Mesodermal cell (in vitro differentiated cells): ENCODE data around the gene ZNF679. TPM values are rescaled to one million over a fixed set of nuclear protein-coding genes. Genes with fewer than 3 reads are reported as not detected.
"Not testable (repeated sequence)": the region's sequence is repeated elsewhere in the genome, so short reads cannot be mapped to it uniquely, and the experiment has no call there.

Source experiments
- H3K27ac ChIP-seq: 2 replicates; pipeline ENCODE4 v1.7.0; 2013; ENCODE audit warnings: mild to moderate bottlenecking, low read depth, low read length, moderate library complexity; ENCODE audit not compliant: severe bottlenecking
- H3K36me3 ChIP-seq: 2 replicates; pipeline ENCODE4 v1.7.1; 2013; ENCODE audit warnings: mild to moderate bottlenecking, low read length, moderate library complexity; ENCODE audit not compliant: control insufficient read depth, insufficient read depth
- H3K4me1 ChIP-seq: one replicate; pipeline ENCODE4 v1.7.1; 2013; ENCODE audit warnings: mild to moderate bottlenecking, low read length; ENCODE audit not compliant: insufficient read depth, control insufficient read depth, poor library complexity, severe bottlenecking
- H3K4me3 ChIP-seq: 2 replicates; pipeline ENCODE4 v1.7.0; 2013; ENCODE audit warnings: low read length, control low read depth, mild to moderate bottlenecking; ENCODE audit not compliant: insufficient read depth, poor library complexity, severe bottlenecking; ENCODE audit errors: extremely low read depth
- H3K9me3 ChIP-seq: 2 replicates; pipeline ENCODE4 v1.7.1; 2013; ENCODE audit warnings: mild to moderate bottlenecking, low read length, moderate library complexity; ENCODE audit not compliant: control insufficient read depth
- WGBS, 2 experiments: methylation state at CpG; one replicate each; pipeline ENCODE4 v1.1.5; 2013; ENCODE audit warnings: missing lambda C conversion rate in 2 of 2; ENCODE audit not compliant: insufficient coverage in 2 of 2; 5-methylcytosine and 5-hydroxymethylcytosine counted together
- polyA plus RNA-seq, 2 experiments: library from polyadenylated mRNA; stranded (reverse); fragments of 50-300 nt; gene quantifications; one replicate each; pipeline ENCODE4 v1.2.3, GENCODE V29; 2013

The ZNF679 gene
- not detected for polyA plus RNA-seq (2013, experiment 1 of 2)
- not detected for polyA plus RNA-seq (2013, experiment 2 of 2)

DNA sequence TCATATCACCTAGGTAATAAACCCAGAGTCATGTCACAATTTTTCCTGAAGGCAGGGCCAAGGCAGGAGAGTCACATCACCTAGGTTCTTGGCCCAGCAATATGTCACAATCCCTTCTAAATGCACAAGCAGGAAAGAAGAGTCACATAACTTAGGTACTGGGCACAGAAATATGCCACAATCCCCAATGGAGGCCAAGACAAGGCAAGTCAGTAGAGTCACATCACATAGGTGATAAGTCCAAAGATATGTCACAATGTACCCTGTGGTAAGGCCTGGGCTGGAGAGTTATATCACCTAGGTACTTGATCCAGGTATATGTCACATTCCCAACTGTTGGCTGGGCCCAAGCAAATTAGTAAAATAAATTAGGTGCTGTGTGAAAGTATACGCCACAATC lies at the start of gene ZNF679:
ZNF679 (plus strand) TSS at position 301 of the 400 bp plus-strand sequence. CDS start 20,644 bp downstream, outside the sequence.
- H3K9me3 ChIP-seq = peaks cover 63% of the 10 kb centered on the region

GRCh38 chr7:64180989-64181388 lies 47.3 kb upstream of the ZNF679 start:
- Histone ChIP-seq H3K4me3 (no peak overlapping the region), H3K27ac (no peak overlapping the region)
- WGBS, 2 experiments = 77 to 92% methylated on average over 4 of the region's 4 CpGs

More for the DNA sequence above, at the start of gene ZNF679:
- H3K36me3 ChIP-seq, H3K27ac ChIP-seq, H3K4me1 ChIP-seq, H3K4me3 ChIP-seq: not testable (repeated sequence)
- 50 to 86% methylated on average over 1 of the region's 1 CpG for WGBS, 2 experiments

GRCh38 chr7:64181586-64181985 lies 46.7 kb upstream of the ZNF679 start:
- Histone ChIP-seq H3K36me3 (no peaks in the 10 kb centered on the region), H3K27ac (no peak overlapping the region), H3K4me1 (no peaks in the 10 kb centered on the region), H3K4me3 (no peak overlapping the region), H3K9me3 (peaks cover 52% of the 10 kb centered on the region)
- WGBS, 2 experiments = 92 to 94% methylated on average over 34 to 42 of the region's 46 CpGs

More at GRCh38 chr7:64180989-64181388, 47.3 kb upstream of the ZNF679 start:
- Histone ChIP-seq H3K36me3 (no peaks in the 10 kb centered on the region), H3K4me1 (no peaks in the 10 kb centered on the region), H3K9me3 (peaks cover 47% of the 10 kb centered on the region)

DNA sequence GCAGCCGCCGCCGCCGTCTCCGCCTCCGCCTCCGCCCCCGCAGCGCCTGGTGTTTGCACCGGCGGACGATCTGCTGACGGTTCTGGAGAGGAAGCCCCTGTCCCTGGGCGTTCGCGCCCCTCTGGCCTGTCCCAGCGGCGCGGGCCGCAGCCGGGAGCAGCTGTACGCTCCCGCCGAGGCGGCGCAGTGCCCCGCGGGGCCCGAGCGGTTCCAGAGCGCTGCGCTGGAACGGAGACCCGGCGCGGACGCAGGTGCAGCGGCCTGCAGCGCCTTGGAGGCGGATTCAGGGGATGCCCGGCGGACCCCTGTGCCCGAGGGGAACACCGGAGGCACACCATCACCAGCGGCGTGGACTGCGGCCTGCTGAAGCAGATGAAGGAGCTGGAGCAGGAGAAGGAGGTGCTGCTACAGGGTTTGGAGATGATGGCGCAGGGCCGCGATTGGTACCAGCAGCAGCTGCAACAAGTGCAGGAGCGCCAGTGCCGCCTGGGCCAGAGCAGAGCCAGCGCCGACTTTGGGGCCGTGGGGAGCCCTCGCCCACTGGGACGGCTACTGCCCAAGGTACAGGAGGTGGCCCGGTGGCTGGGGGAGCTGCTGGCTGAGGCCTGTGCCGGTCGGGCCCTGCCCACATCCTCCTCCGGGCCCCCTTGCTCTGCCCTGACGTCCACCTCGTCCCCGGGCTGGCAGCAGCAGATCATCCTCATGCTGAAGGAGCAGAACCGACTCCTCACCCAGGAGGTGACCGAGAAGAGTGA lies 46.1 kb upstream of the ZNF679 start:
- Histone ChIP-seq H3K36me3 (no peaks in the 10 kb centered on the region), H3K4me3 (no peak overlapping the region), H3K27ac (no peak overlapping the region), H3K9me3 (peaks cover 52% of the 10 kb centered on the region), H3K4me1 (no peaks in the 10 kb centered on the region)
- WGBS, 2 experiments = 92 to 94% methylated on average over 61 to 66 of the region's 66 CpGs

- Histone ChIP-seq H3K9me3 (peaks cover 61% of the 10 kb centered on the region), H3K36me3 (no peaks in the 10 kb centered on the region), H3K4me3 (no peak overlapping the region), H3K27ac (no peak overlapping the region), H3K4me1 (no peaks in the 10 kb centered on the region)
- 61 to 70% methylated on average over 24 to 31 of the region's 31 CpGs for WGBS, 2 experiments
Measured at GRCh38 chr7:64183126-64183742, 45.0 kb upstream of the ZNF679 start.

DNA sequence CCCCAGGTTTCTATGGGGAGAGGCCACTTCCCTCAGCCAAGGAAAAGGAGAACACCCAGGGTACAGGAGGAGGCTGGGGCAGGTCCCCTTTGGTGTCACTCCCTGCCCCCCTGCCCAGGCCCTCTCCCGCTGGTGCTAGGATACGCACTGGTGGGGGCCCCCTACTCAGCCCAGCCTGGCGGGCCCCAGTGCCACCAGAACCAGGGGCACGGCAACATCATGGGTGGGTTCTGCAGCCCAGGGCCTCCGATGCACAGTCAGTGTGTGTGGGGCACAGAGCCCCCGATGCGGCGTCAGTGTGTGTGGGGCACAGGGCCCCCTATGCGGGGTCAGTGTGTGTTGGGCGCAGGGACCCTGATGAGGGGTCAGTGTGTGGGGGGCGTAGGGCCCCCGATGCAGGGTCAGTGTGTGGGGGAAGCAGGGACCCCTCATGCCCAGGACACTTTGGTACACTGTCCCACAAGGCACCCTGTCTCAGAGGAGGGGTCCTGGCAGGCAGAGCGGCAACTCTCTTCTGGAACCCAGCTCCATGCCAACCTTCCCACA lies 44.4 kb upstream of the ZNF679 start:
- H3K36me3 ChIP-seq = no peaks in the 10 kb centered on the region
- peaks cover 55% of the 10 kb centered on the region for H3K9me3 ChIP-seq
- H3K27ac ChIP-seq = no peak overlapping the region
- no peaks in the 10 kb centered on the region for H3K4me1 ChIP-seq
- 89 to 96% methylated on average over 8 to 12 of the region's 13 CpGs for WGBS, 2 experiments
- no peak overlapping the region for H3K4me3 ChIP-seq

DNA sequence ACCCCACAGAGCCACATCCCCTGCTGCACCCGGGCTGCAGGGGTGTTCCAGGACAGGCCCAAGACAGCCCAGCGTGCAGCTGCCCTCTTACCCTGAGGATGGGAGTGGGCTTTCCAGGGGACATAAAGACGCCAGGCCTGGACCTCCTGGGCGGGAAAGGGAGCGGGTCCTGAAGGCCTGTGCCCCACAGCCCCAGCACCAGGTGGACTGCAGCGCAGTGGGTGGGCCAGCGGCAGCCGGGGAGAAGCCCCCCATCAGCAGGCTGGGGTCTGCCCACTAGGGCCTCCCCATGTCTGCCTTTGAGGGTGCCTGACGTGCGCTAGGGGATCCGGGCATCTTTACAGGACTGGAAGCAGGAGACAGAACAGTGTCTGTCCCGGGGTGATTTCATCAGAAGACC lies 43.9 kb upstream of the ZNF679 start:
- H3K9me3 ChIP-seq = peaks cover 54% of the 10 kb centered on the region
- no peak overlapping the region for H3K4me3 ChIP-seq
- H3K27ac ChIP-seq = no peak overlapping the region
- H3K36me3 ChIP-seq = no peaks in the 10 kb centered on the region
- WGBS, 2 experiments = 86 to 94% methylated on average over 10 of the region's 12 CpGs
- H3K4me1 ChIP-seq = no peaks in the 10 kb centered on the region

GRCh38 chr7:64187408-64187807 lies 40.9 kb upstream of the ZNF679 start:
- Histone ChIP-seq H3K4me3 (no peak overlapping the region), H3K4me1 (no peaks in the 10 kb centered on the region), H3K27ac (no peak overlapping the region), H3K9me3 (peaks cover 48% of the 10 kb centered on the region), H3K36me3 (no peaks in the 10 kb centered on the region)
- 58 to 62% methylated on average over 2 to 3 of the region's 3 CpGs for WGBS, 2 experiments

GRCh38 chr7:64192148-64192704 lies 36.0 kb upstream of the ZNF679 start:
- H3K9me3 ChIP-seq = peaks cover 35% of the 10 kb centered on the region
- no peak overlapping the region for H3K27ac ChIP-seq
- WGBS, 2 experiments = 85 to 90% methylated on average over 22 to 24 of the region's 24 CpGs
- H3K4me1 ChIP-seq = no peaks in the 10 kb centered on the region
- H3K36me3 ChIP-seq = no peaks in the 10 kb centered on the region
- H3K4me3 ChIP-seq = no peak overlapping the region

GRCh38 chr7:64192775-64193174 lies 35.5 kb upstream of the ZNF679 start:
- H3K4me1 ChIP-seq = no peaks in the 10 kb centered on the region
- H3K9me3 ChIP-seq = peaks cover 31% of the 10 kb centered on the region
- no peaks in the 10 kb centered on the region for H3K36me3 ChIP-seq
- no peak overlapping the region for H3K4me3 ChIP-seq
- WGBS, 2 experiments = 62 to 65% methylated on average over 4 to 7 of the region's 8 CpGs
- H3K27ac ChIP-seq = no peak overlapping the region
